HL-60 (cell line): Measurements from ENCODE around the gene SCGB3A1.

Experiments
- TF ChIP-seq, protein P1 (sequence below): IDR thresholded peaks from one replicate; pipeline ENCODE4 v1.5.1; 2011; ENCODE audit warnings: low read length, control low read depth, inconsistent platforms; ENCODE audit not compliant: insufficient read depth
- TF ChIP-seq, protein P2 (sequence below): IDR thresholded peaks from 2 replicates; pipeline ENCODE4 v1.6.1; 2012; ENCODE audit warnings: low read depth; ENCODE audit not compliant: insufficient replicate concordance

DNA sequence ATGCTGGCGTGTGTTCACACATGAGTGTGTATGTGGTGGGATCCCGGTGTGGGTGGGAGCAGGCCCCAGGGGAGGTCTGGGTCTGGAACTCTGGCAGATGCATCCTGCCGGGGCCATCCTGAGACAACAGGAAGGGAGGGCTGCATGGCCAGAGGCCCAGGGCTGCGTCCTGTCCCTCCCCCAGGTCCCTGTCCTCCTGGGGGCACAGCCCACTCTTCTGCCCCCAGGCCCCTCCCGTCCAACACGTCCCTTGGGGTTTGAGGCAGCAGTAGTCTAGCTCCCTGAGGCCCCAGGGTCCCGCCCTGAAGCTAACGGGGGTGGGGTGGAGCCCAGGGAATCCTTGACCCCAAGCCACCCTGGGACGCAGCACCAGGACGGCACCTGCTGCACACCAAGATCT lies 41.5 kb upstream of the SCGB3A1 start:
- TF ChIP-seq, protein P1, sequence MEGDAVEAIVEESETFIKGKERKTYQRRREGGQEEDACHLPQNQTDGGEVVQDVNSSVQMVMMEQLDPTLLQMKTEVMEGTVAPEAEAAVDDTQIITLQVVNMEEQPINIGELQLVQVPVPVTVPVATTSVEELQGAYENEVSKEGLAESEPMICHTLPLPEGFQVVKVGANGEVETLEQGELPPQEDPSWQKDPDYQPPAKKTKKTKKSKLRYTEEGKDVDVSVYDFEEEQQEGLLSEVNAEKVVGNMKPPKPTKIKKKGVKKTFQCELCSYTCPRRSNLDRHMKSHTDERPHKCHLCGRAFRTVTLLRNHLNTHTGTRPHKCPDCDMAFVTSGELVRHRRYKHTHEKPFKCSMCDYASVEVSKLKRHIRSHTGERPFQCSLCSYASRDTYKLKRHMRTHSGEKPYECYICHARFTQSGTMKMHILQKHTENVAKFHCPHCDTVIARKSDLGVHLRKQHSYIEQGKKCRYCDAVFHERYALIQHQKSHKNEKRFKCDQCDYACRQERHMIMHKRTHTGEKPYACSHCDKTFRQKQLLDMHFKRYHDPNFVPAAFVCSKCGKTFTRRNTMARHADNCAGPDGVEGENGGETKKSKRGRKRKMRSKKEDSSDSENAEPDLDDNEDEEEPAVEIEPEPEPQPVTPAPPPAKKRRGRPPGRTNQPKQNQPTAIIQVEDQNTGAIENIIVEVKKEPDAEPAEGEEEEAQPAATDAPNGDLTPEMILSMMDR, result no peak
- TF ChIP-seq, protein P2, sequence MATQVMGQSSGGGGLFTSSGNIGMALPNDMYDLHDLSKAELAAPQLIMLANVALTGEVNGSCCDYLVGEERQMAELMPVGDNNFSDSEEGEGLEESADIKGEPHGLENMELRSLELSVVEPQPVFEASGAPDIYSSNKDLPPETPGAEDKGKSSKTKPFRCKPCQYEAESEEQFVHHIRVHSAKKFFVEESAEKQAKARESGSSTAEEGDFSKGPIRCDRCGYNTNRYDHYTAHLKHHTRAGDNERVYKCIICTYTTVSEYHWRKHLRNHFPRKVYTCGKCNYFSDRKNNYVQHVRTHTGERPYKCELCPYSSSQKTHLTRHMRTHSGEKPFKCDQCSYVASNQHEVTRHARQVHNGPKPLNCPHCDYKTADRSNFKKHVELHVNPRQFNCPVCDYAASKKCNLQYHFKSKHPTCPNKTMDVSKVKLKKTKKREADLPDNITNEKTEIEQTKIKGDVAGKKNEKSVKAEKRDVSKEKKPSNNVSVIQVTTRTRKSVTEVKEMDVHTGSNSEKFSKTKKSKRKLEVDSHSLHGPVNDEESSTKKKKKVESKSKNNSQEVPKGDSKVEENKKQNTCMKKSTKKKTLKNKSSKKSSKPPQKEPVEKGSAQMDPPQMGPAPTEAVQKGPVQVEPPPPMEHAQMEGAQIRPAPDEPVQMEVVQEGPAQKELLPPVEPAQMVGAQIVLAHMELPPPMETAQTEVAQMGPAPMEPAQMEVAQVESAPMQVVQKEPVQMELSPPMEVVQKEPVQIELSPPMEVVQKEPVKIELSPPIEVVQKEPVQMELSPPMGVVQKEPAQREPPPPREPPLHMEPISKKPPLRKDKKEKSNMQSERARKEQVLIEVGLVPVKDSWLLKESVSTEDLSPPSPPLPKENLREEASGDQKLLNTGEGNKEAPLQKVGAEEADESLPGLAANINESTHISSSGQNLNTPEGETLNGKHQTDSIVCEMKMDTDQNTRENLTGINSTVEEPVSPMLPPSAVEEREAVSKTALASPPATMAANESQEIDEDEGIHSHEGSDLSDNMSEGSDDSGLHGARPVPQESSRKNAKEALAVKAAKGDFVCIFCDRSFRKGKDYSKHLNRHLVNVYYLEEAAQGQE, result no peak
